ENCODE measurements around the gene DDX55. TPM values are rescaled to one million over a fixed set of nuclear protein-coding genes. Genes with fewer than 3 reads are reported as not detected.

Gene DDX55
- total and polyA plus RNA-seq, 2 of the 13 experiments (the other 11 are each of a cell fraction or from before 2014, with no cell fraction given): 22.2 to 37.0 TPM

GRCh38 chr12:123633379-123634141 is 31.7 kb downstream of the DDX55 start, which contains the start of the genes EIF2B1 and GTF2H3 (continued):
- peak; percentile 71 for TF ChIP-seq ZBTB7B (CRISPR knock-in tag; IDR thresholded peaks at IDR 0.05)
- TF ChIP-seq JDP2 (CRISPR knock-in tag; IDR thresholded peaks at IDR 0.05; ENCODE audit: borderline replicate concordance): no peak
- TF ChIP-seq KMT2B (CRISPR knock-in tag; IDR thresholded peaks at IDR 0.05): peak; percentile 99
- TF ChIP-seq, protein P1, sequence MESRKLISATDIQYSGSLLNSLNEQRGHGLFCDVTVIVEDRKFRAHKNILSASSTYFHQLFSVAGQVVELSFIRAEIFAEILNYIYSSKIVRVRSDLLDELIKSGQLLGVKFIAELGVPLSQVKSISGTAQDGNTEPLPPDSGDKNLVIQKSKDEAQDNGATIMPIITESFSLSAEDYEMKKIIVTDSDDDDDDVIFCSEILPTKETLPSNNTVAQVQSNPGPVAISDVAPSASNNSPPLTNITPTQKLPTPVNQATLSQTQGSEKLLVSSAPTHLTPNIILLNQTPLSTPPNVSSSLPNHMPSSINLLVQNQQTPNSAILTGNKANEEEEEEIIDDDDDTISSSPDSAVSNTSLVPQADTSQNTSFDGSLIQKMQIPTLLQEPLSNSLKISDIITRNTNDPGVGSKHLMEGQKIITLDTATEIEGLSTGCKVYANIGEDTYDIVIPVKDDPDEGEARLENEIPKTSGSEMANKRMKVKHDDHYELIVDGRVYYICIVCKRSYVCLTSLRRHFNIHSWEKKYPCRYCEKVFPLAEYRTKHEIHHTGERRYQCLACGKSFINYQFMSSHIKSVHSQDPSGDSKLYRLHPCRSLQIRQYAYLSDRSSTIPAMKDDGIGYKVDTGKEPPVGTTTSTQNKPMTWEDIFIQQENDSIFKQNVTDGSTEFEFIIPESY (CRISPR knock-in tag; IDR thresholded peaks at IDR 0.05): no peak
- no peak for TF ChIP-seq ZNF333 (CRISPR knock-in tag; IDR thresholded peaks at IDR 0.05; ENCODE audit: borderline replicate concordance)
- TF ChIP-seq SPEN (CRISPR knock-in tag; IDR thresholded peaks at IDR 0.05; ENCODE audit: low read depth): peak; percentile 99
- TF ChIP-seq NCOR1 (IDR thresholded peaks at IDR 0.05; ENCODE audit: borderline replicate concordance, low read length): no peak
- 0 out of 2 replicates have a peak, but pooled peaks have one; percentile 22 for TF ChIP-seq FOXJ3 (CRISPR knock-in tag; IDR thresholded peaks at IDR 0.05; ENCODE audit: borderline replicate concordance)
- no peak for TF ChIP-seq SOX13 (IDR thresholded peaks at IDR 0.05)
- peak in 1 of 2 experiments; percentile 27; a peak in 1 of 4 replicates for TF ChIP-seq SOX13 (CRISPR knock-in tag; conservative IDR thresholded peaks at IDR 0.05 in 1 of 2, IDR thresholded peaks at IDR 0.05 in 1 of 2)
- peak; percentile 92 for TF ChIP-seq SALL1 (CRISPR knock-in tag; IDR thresholded peaks at IDR 0.05)
- TF ChIP-seq CBX1 (IDR thresholded peaks at IDR 0.05; ENCODE audit: low read depth): peak; percentile 81
- TF ChIP-seq, protein P2, sequence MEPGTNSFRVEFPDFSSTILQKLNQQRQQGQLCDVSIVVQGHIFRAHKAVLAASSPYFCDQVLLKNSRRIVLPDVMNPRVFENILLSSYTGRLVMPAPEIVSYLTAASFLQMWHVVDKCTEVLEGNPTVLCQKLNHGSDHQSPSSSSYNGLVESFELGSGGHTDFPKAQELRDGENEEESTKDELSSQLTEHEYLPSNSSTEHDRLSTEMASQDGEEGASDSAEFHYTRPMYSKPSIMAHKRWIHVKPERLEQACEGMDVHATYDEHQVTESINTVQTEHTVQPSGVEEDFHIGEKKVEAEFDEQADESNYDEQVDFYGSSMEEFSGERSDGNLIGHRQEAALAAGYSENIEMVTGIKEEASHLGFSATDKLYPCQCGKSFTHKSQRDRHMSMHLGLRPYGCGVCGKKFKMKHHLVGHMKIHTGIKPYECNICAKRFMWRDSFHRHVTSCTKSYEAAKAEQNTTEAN (CRISPR knock-in tag; conservative IDR thresholded peaks at IDR 0.05): peak; percentile 82
- TF ChIP-seq NFIC (IDR thresholded peaks at IDR 0.05; ENCODE audit: low read length): no peak
- TF ChIP-seq CENPX (CRISPR knock-in tag; IDR thresholded peaks at IDR 0.05): no peak
- TF ChIP-seq, protein P3, sequence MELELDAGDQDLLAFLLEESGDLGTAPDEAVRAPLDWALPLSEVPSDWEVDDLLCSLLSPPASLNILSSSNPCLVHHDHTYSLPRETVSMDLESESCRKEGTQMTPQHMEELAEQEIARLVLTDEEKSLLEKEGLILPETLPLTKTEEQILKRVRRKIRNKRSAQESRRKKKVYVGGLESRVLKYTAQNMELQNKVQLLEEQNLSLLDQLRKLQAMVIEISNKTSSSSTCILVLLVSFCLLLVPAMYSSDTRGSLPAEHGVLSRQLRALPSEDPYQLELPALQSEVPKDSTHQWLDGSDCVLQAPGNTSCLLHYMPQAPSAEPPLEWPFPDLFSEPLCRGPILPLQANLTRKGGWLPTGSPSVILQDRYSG (CRISPR knock-in tag; IDR thresholded peaks at IDR 0.05): 0 out of 2 replicates have a peak, but pooled peaks have one; percentile 57
- TF ChIP-seq, protein P4, sequence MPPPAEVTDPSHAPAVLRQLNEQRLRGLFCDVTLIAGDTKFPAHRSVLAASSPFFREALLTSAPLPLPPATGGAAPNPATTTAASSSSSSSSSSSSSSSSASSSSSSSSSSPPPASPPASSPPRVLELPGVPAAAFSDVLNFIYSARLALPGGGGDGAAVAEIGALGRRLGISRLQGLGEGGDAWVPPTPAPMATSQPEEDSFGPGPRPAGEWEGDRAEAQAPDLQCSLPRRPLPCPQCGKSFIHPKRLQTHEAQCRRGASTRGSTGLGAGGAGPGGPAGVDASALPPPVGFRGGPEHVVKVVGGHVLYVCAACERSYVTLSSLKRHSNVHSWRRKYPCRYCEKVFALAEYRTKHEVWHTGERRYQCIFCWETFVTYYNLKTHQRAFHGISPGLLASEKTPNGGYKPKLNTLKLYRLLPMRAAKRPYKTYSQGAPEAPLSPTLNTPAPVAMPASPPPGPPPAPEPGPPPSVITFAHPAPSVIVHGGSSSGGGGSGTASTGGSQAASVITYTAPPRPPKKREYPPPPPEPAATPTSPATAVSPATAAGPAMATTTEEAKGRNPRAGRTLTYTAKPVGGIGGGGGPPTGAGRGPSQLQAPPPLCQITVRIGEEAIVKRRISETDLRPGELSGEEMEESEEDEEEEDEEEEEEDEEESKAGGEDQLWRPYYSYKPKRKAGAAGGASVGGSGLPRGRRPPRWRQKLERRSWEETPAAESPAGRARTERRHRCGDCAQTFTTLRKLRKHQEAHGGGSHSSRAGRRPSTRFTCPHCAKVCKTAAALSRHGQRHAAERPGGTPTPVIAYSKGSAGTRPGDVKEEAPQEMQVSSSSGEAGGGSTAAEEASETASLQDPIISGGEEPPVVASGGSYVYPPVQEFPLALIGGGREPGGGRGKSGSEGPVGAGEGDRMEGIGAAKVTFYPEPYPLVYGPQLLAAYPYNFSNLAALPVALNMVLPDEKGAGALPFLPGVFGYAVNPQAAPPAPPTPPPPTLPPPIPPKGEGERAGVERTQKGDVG (CRISPR knock-in tag; IDR thresholded peaks at IDR 0.05; ENCODE audit: borderline replicate concordance): peak; percentile 23; the same call in 1 of the 2 replicates
- TF ChIP-seq RXRB (CRISPR knock-in tag; IDR thresholded peaks at IDR 0.05; ENCODE audit: borderline replicate concordance): peak; percentile 69
- TF ChIP-seq ZNF496 (CRISPR knock-in tag; IDR thresholded peaks at IDR 0.05; ENCODE audit: insufficient replicate concordance): no peak
- no peak; the same call in 1 of the 2 replicates for TF ChIP-seq GPN1 (CRISPR knock-in tag; IDR thresholded peaks at IDR 0.05; ENCODE audit: borderline replicate concordance)
- 0 out of 2 replicates have a peak, but pooled peaks have one; percentile 68 for TF ChIP-seq ZNF264 (CRISPR knock-in tag; IDR thresholded peaks at IDR 0.05)
- TF ChIP-seq BHLHE40 (IDR thresholded peaks at IDR 0.05; ENCODE audit: low read length): peak; percentile 90
- TF ChIP-seq NR3C1 (CRISPR knock-in tag; IDR thresholded peaks at IDR 0.05): no peak

All from HepG2 (cell line).